H9 (cell line): Measurements from ENCODE around the gene TRPM1. TPM values are rescaled to one million over a fixed set of nuclear protein-coding genes. Genes with fewer than 3 reads are reported as not detected.

Experiments
- DNase-seq: peaks from one replicate; pipeline ENCODE4 v3.0.0-alpha.2; 2017
- H2AFZ ChIP-seq: one replicate; pipeline ENCODE4 v1.6.1; 2013; ENCODE audit warnings: mild to moderate bottlenecking, low read length, control low read depth, moderate library complexity
- H2AK5ac ChIP-seq: 2 replicates; pipeline ENCODE4 v1.6.1; 2013; ENCODE audit warnings: low read length, control low read depth, mixed read lengths; ENCODE audit not compliant: insufficient read length
- H2BK120ac ChIP-seq: one replicate; pipeline ENCODE4 v1.6.1; 2013; ENCODE audit warnings: low read depth, mild to moderate bottlenecking, low read length, control low read depth, inconsistent platforms; ENCODE audit not compliant: poor library complexity, severe bottlenecking
- H2BK12ac ChIP-seq: 2 replicates; pipeline ENCODE4 v1.6.1; 2013; ENCODE audit warnings: low read length, control low read depth, mixed read lengths, low read depth; ENCODE audit not compliant: insufficient read length
- H2BK15ac ChIP-seq: 2 replicates; pipeline ENCODE4 v1.6.1; 2013; ENCODE audit warnings: low read depth, low read length, control low read depth
- H2BK20ac ChIP-seq: one replicate; pipeline ENCODE4 v1.6.1; 2013; ENCODE audit warnings: low read depth, mild to moderate bottlenecking, low read length, control low read depth, inconsistent platforms; ENCODE audit not compliant: poor library complexity, severe bottlenecking
- H2BK5ac ChIP-seq: 2 replicates; pipeline ENCODE4 v1.6.1; 2013; ENCODE audit warnings: low read length, control low read depth, mixed read lengths; ENCODE audit not compliant: insufficient read length
- H3K14ac ChIP-seq: 2 replicates; pipeline ENCODE4 v1.6.1; 2013; ENCODE audit warnings: low read length, control low read depth; ENCODE audit not compliant: insufficient read depth
- H3K18ac ChIP-seq: 2 replicates; pipeline ENCODE4 v1.6.1; 2013; ENCODE audit warnings: low read depth, mild to moderate bottlenecking, mixed read lengths, low read length, control low read depth; ENCODE audit not compliant: insufficient read length
- H3K23ac ChIP-seq: 2 replicates; pipeline ENCODE4 v1.6.1; 2013; ENCODE audit warnings: low read length, control low read depth, mixed read lengths, low read depth; ENCODE audit not compliant: insufficient read length
- H3K23me2 ChIP-seq: 2 replicates; pipeline ENCODE4 v1.6.1; 2013; ENCODE audit warnings: low read depth, mild to moderate bottlenecking, mixed read lengths, low read length, control low read depth; ENCODE audit not compliant: insufficient read length, poor library complexity, severe bottlenecking
- H3K27ac ChIP-seq: 2 replicates; pipeline ENCODE4 v1.5.1; 2013; ENCODE audit warnings: low read length, control low read depth, mixed read lengths, low read depth; ENCODE audit not compliant: insufficient read length
- H3K27me3 ChIP-seq: 2 replicates; pipeline ENCODE4 v1.6.1; 2013; ENCODE audit warnings: low read length, control low read depth, inconsistent platforms; ENCODE audit not compliant: insufficient read depth
- H3K4ac ChIP-seq: 2 replicates; pipeline ENCODE4 v1.6.1; 2013; ENCODE audit warnings: low read depth, mild to moderate bottlenecking, control low read depth, inconsistent platforms, low read length, moderate library complexity
- H3K4me1 ChIP-seq: 2 replicates; pipeline ENCODE4 v1.6.1; 2013; ENCODE audit warnings: low read length, control low read depth, inconsistent platforms; ENCODE audit not compliant: insufficient read depth
- H3K4me2 ChIP-seq: 2 replicates; pipeline ENCODE4 v1.6.1; 2013; ENCODE audit warnings: low read length, control low read depth, mixed read lengths; ENCODE audit not compliant: insufficient read length, insufficient read depth
- H3K56ac ChIP-seq: 2 replicates; pipeline ENCODE4 v1.6.1; 2013; ENCODE audit warnings: low read depth, mild to moderate bottlenecking, mixed read lengths, low read length, control low read depth; ENCODE audit not compliant: insufficient read length
- H3K79me1 ChIP-seq: 2 replicates; pipeline ENCODE4 v1.6.1; 2013; ENCODE audit warnings: low read depth, mild to moderate bottlenecking, moderate library complexity, low read length, control low read depth, inconsistent platforms; ENCODE audit not compliant: insufficient read depth, poor library complexity, severe bottlenecking
- H3K79me2 ChIP-seq: 2 replicates; pipeline ENCODE4 v1.6.1; 2013; ENCODE audit warnings: low read length, control low read depth, inconsistent platforms; ENCODE audit not compliant: insufficient read depth
- H3K9ac ChIP-seq: 2 replicates; pipeline ENCODE4 v1.6.1; 2013; ENCODE audit warnings: low read length, control low read depth, mixed read lengths; ENCODE audit not compliant: insufficient read length; ENCODE audit errors: extremely low read depth
- H3K9me3 ChIP-seq: one replicate; pipeline ENCODE4 v1.6.1; 2013; ENCODE audit warnings: low read depth, low read length, inconsistent platforms; ENCODE audit not compliant: control insufficient read depth
- H3T11ph ChIP-seq: one replicate; pipeline ENCODE4 v1.6.1; 2013; ENCODE audit warnings: mild to moderate bottlenecking, low read length, control low read depth, inconsistent platforms
- H4K20me1 ChIP-seq: one replicate; pipeline ENCODE4 v1.6.1; 2013; ENCODE audit not compliant: control insufficient read depth, insufficient read length, insufficient read depth
- H4K5ac ChIP-seq: 2 replicates; pipeline ENCODE4 v1.6.1; 2013; ENCODE audit warnings: low read depth, mild to moderate bottlenecking, mixed read lengths, low read length, control low read depth; ENCODE audit not compliant: insufficient read length
- H4K8ac ChIP-seq: replicated peaks from 2 replicates; pipeline ENCODE4 v1.6.1; 2013; ENCODE audit warnings: low read length, control low read depth, mixed read lengths, low read depth; ENCODE audit not compliant: insufficient read length
- H4K91ac ChIP-seq: 2 replicates; pipeline ENCODE4 v1.6.1; 2013; ENCODE audit warnings: low read depth, mild to moderate bottlenecking, moderate library complexity, mixed read lengths, low read length, control low read depth; ENCODE audit not compliant: insufficient read length
- H3K27ac Mint-ChIP-seq, 3 experiments: 2 replicates in 2 of 3; 3 replicates in 1 of 3; pipeline ENCODE4 v1.8.0; 2020 to 2021; ENCODE audit warnings: mixed read lengths in 3 of 3, mild to moderate bottlenecking in 1 of 3, moderate library complexity in 1 of 3
- H3K27me3 Mint-ChIP-seq: 2 replicates; pipeline ENCODE4 v1.8.0; 2021; ENCODE audit warnings: low read depth, mild to moderate bottlenecking, moderate library complexity, mixed read lengths
- H3K36me3 Mint-ChIP-seq, 3 experiments: 2 replicates in 2 of 3; 3 replicates in 1 of 3; pipeline ENCODE4 v1.8.0; 2020 to 2021; ENCODE audit warnings: low read depth in 3 of 3, mixed read lengths in 3 of 3; ENCODE audit not compliant: insufficient read depth in 1 of 3
- H3K4me1 Mint-ChIP-seq, 2 experiments: 2 replicates each; pipeline ENCODE4 v1.8.0; 2020; ENCODE audit warnings: mixed read lengths in 2 of 2
- H3K4me3 Mint-ChIP-seq, 2 experiments: 2 replicates in 1 of 2; 3 replicates in 1 of 2; pipeline ENCODE4 v1.8.0; 2020 to 2021; ENCODE audit warnings: mild to moderate bottlenecking in 2 of 2, mixed read lengths in 2 of 2, moderate library complexity in 1 of 2
- H3K9me3 Mint-ChIP-seq, 2 experiments: 2 replicates in 1 of 2; 3 replicates in 1 of 2; pipeline ENCODE4 v1.8.0; 2020; ENCODE audit warnings: mild to moderate bottlenecking in 2 of 2, mixed read lengths in 2 of 2, moderate library complexity in 1 of 2
- WGBS: extraction: QIAGEN DNeasy Blood & Tissue Kit; methylation state at CpG from one replicate; pipeline ENCODE4 v1.1.7; 2013; ENCODE audit warnings: missing lambda C conversion rate, low lambda C conversion rate, mixed read lengths; ENCODE audit not compliant: insufficient read length; ENCODE audit errors: extremely low coverage; 5-methylcytosine and 5-hydroxymethylcytosine counted together
- total RNA-seq: library from RNA; stranded (reverse); gene quantifications from 2 replicates; pipeline ENCODE4 v1.2.1, GENCODE V29; 2021
- TF ChIP-seq, protein P1 (sequence below): fragments of 200-600 bp; sonication (generic); conservative IDR thresholded peaks from 3 replicates; pipeline ENCODE4 v1.8.0; 2021; ENCODE audit warnings: antibody characterized with exemption, mild to moderate bottlenecking

The TRPM1 gene
- total RNA-seq, 1 experiment from 2014 or later = not detected

DNA sequence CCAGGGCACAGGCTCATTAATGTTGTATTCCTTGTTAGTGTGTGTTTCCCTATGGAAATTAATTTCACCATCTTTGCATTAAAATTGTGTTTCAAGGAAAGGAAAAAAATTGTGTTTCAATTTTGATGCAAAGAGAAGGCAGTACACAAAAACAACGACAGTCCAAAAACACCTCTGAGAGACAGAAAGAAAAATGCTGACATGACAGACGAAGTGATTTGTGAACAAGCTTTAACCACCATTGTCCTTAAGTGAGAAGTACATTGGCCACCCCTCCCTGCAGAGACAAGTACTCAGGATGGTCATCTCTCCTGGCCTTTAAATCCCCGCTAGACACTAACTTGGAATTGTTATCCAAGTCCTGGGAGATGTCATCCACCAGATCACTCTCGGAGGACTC, 59.9 kb downstream of the TRPM1 start:
- no peak for DNase-seq
- H3K9me3 ChIP-seq = no peaks in the 10 kb centered on the region
- no peak overlapping the region for H3K18ac ChIP-seq
- H4K8ac ChIP-seq = no peak overlapping the region
- H3K14ac ChIP-seq = no peak overlapping the region
- no peak overlapping the region for H3K23ac ChIP-seq
- H3K79me1 ChIP-seq = no peaks in the 10 kb centered on the region
- no peak overlapping the region for H2BK12ac ChIP-seq
- H2BK5ac ChIP-seq = no peak overlapping the region
- Mint-ChIP-seq H3K9me3 (no peaks in the 10 kb centered on the region; a peak in 1 of 5 replicates), H3K36me3 (no peaks in the 10 kb centered on the region), H3K4me1 (peaks cover 14 to 20% of the 10 kb centered on the region in 2 experiments), H3K27me3 (no peaks in the 10 kb centered on the region; the same call in 1 of the 2 replicates), H3K4me3 (no peak overlapping the region), H3K27ac (peak overlapping the region in 1 of 3 experiments; percentile 19; a peak in 1 of 7 replicates)
- H3K9ac ChIP-seq = no peak overlapping the region
- no peak overlapping the region for H4K91ac ChIP-seq
- H4K20me1 ChIP-seq = no peaks in the 10 kb centered on the region
- no CpG with 5 or more reads among the region's 4 CpGs for WGBS
- H3K27ac ChIP-seq = no peak overlapping the region
- no peak overlapping the region for H3K4ac ChIP-seq
- H3K23me2 ChIP-seq = no peaks in the 10 kb centered on the region
- no peak overlapping the region for H2BK20ac ChIP-seq
- no peak overlapping the region for H2AK5ac ChIP-seq
- no peak overlapping the region for H2BK15ac ChIP-seq
- TF ChIP-seq, protein P1, sequence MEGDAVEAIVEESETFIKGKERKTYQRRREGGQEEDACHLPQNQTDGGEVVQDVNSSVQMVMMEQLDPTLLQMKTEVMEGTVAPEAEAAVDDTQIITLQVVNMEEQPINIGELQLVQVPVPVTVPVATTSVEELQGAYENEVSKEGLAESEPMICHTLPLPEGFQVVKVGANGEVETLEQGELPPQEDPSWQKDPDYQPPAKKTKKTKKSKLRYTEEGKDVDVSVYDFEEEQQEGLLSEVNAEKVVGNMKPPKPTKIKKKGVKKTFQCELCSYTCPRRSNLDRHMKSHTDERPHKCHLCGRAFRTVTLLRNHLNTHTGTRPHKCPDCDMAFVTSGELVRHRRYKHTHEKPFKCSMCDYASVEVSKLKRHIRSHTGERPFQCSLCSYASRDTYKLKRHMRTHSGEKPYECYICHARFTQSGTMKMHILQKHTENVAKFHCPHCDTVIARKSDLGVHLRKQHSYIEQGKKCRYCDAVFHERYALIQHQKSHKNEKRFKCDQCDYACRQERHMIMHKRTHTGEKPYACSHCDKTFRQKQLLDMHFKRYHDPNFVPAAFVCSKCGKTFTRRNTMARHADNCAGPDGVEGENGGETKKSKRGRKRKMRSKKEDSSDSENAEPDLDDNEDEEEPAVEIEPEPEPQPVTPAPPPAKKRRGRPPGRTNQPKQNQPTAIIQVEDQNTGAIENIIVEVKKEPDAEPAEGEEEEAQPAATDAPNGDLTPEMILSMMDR = no peak
- no peak overlapping the region for H2BK120ac ChIP-seq
- no peak overlapping the region for H4K5ac ChIP-seq
- no peaks in the 10 kb centered on the region for H3K27me3 ChIP-seq
- H3K79me2 ChIP-seq = no peaks in the 10 kb centered on the region
- no peaks in the 10 kb centered on the region; the same call in 1 of the 2 replicates for H3K4me1 ChIP-seq
- no peak overlapping the region for H3T11ph ChIP-seq
- H3K56ac ChIP-seq = no peak overlapping the region
- H3K4me2 ChIP-seq = no peak overlapping the region
- no peak overlapping the region for H2AFZ ChIP-seq
